Immature natural killer cell (primary cell): ENCODE data around the gene LRP1B. TPM values are rescaled to one million over a fixed set of nuclear protein-coding genes. Genes with fewer than 3 reads are reported as not detected.

ENCODE experiments used
- DNase-seq, 3 donors: peaks; one replicate each; pipeline ENCODE4 v3.0.0; 2022; ENCODE audit warnings: mixed read lengths in 1 of 3
- H3K27ac Mint-ChIP-seq, 6 donors: one replicate each; pipeline ENCODE4 v1.8.0; 2020; ENCODE audit warnings: mixed read lengths in 6 of 6, mild to moderate bottlenecking in 5 of 6, inconsistent platforms in 4 of 6, moderate library complexity in 3 of 6
- H3K27me3 Mint-ChIP-seq, 3 donors: one replicate each; pipeline ENCODE4 v1.8.0; 2020 to 2021; ENCODE audit warnings: low read depth in 3 of 3, mild to moderate bottlenecking in 3 of 3, mixed read lengths in 3 of 3, moderate library complexity in 3 of 3, inconsistent platforms in 1 of 3
- H3K36me3 Mint-ChIP-seq, 3 donors: one replicate each; pipeline ENCODE4 v1.8.0; 2020; ENCODE audit warnings: mixed read lengths in 3 of 3, inconsistent platforms in 2 of 3, mild to moderate bottlenecking in 2 of 3
- H3K4me1 Mint-ChIP-seq, 2 donors: one replicate each; pipeline ENCODE4 v1.8.0; 2020; ENCODE audit warnings: inconsistent platforms in 2 of 2, mild to moderate bottlenecking in 2 of 2, mixed read lengths in 2 of 2, moderate library complexity in 1 of 2
- H3K4me3 Mint-ChIP-seq, 5 donors: one replicate each; pipeline ENCODE4 v1.8.0; 2020; ENCODE audit warnings: mild to moderate bottlenecking in 5 of 5, mixed read lengths in 5 of 5, inconsistent platforms in 3 of 5, moderate library complexity in 3 of 5
- H3K9me3 Mint-ChIP-seq, 6 donors: one replicate each; pipeline ENCODE4 v1.8.0; 2020; ENCODE audit warnings: mild to moderate bottlenecking in 6 of 6, mixed read lengths in 6 of 6, inconsistent platforms in 4 of 6, moderate library complexity in 3 of 6
- polyA plus RNA-seq, 3 donors: library from polyadenylated mRNA; unstranded; fragments of 300-500 nt; fragmentation: Illumina TruSeq; gene quantifications; one replicate each; pipeline ENCODE4 v1.2.3, GENCODE V29; 2021

LRP1B gene
- polyA plus RNA-seq, 3 donors from 2014 or later, result not detected

- H3K4me1 Mint-ChIP-seq, result no peaks in the 10 kb centered on the region
Measured at GRCh38 chr2:140876015-140876414, 1254.8 kb downstream of the LRP1B start.

GRCh38 chr2:140873915-140874531, 1256.8 kb downstream of the LRP1B start:
- Mint-ChIP-seq H3K9me3 (peaks cover 8 to 43% (median 13%) of the 10 kb centered on the region in 6 donors), H3K4me3 (no peak overlapping the region), H3K27ac (no peak overlapping the region), H3K27me3 (peaks cover 0 to 10% (median 0%) of the 10 kb centered on the region in 3 donors), H3K4me1 (no peaks in the 10 kb centered on the region), H3K36me3 (peaks cover 0 to 4% (median 0%) of the 10 kb centered on the region in 3 donors)
- no peak for DNase-seq

More at GRCh38 chr2:140876015-140876414, 1254.8 kb downstream of the LRP1B start:
- Mint-ChIP-seq H3K9me3 (peaks cover 4 to 36% (median 12%) of the 10 kb centered on the region in 6 donors), H3K27ac (no peak overlapping the region), H3K36me3 (no peaks in the 10 kb centered on the region), H3K27me3 (peaks cover 0 to 10% (median 0%) of the 10 kb centered on the region in 3 donors), H3K4me3 (no peak overlapping the region)
- DNase-seq, result no peak

- Mint-ChIP-seq H3K27ac (no peak overlapping the region), H3K4me1 (no peaks in the 10 kb centered on the region), H3K9me3 (peaks cover 10 to 38% (median 12%) of the 10 kb centered on the region in 6 donors)
Measured at GRCh38 chr2:140869925-140870324, 1260.9 kb downstream of the LRP1B start.

GRCh38 chr2:140869107-140869506, 1261.7 kb downstream of the LRP1B start:
- H3K27ac Mint-ChIP-seq, result no peak overlapping the region
- peaks cover 0 to 6% (median 4%) of the 10 kb centered on the region in 3 donors for H3K36me3 Mint-ChIP-seq
- no peak overlapping the region for H3K4me3 Mint-ChIP-seq
- H3K9me3 Mint-ChIP-seq, result peaks cover 9 to 38% (median 12%) of the 10 kb centered on the region in 6 donors
- no peak for DNase-seq
- H3K27me3 Mint-ChIP-seq, result no peaks in the 10 kb centered on the region
- H3K4me1 Mint-ChIP-seq, result no peaks in the 10 kb centered on the region

More at GRCh38 chr2:140869925-140870324, 1260.9 kb downstream of the LRP1B start:
- peaks cover 0 to 2% (median 0%) of the 10 kb centered on the region in 3 donors for H3K27me3 Mint-ChIP-seq
- no peak overlapping the region for H3K4me3 Mint-ChIP-seq
- no peak for DNase-seq
- peaks cover 0 to 6% (median 4%) of the 10 kb centered on the region in 3 donors for H3K36me3 Mint-ChIP-seq

GRCh38 chr2:140865837-140866236, 1265.0 kb downstream of the LRP1B start:
- DNase-seq, result no peak
- Mint-ChIP-seq H3K4me3 (no peak overlapping the region), H3K4me1 (no peaks in the 10 kb centered on the region), H3K27me3 (no peaks in the 10 kb centered on the region), H3K27ac (no peak overlapping the region), H3K9me3 (peaks cover 9 to 54% (median 12%) of the 10 kb centered on the region in 6 donors), H3K36me3 (peaks cover 0 to 6% (median 4%) of the 10 kb centered on the region in 3 donors)

- Mint-ChIP-seq H3K4me1 (no peaks in the 10 kb centered on the region), H3K4me3 (no peak overlapping the region), H3K36me3 (peaks cover 0 to 6% (median 0%) of the 10 kb centered on the region in 3 donors), H3K9me3 (peaks cover 4 to 46% (median 7%) of the 10 kb centered on the region in 6 donors), H3K27me3 (peaks cover 0 to 2% (median 0%) of the 10 kb centered on the region in 3 donors), H3K27ac (no peak overlapping the region)
- DNase-seq, result no peak
Measured at GRCh38 chr2:140863713-140864112, 1267.1 kb downstream of the LRP1B start.

GRCh38 chr2:140862181-140862580, 1268.6 kb downstream of the LRP1B start:
- Mint-ChIP-seq H3K36me3 (peaks cover 0 to 6% (median 0%) of the 10 kb centered on the region in 3 donors), H3K9me3 (peaks cover 5 to 38% (median 9%) of the 10 kb centered on the region in 6 donors), H3K4me3 (no peak overlapping the region), H3K27ac (no peak overlapping the region), H3K4me1 (no peaks in the 10 kb centered on the region), H3K27me3 (peaks cover 0 to 2% (median 0%) of the 10 kb centered on the region in 3 donors)
- DNase-seq, result no peak

- H3K4me1 Mint-ChIP-seq, result no peaks in the 10 kb centered on the region
- H3K4me3 Mint-ChIP-seq, result no peak overlapping the region
- peaks cover 0 to 4% (median 0%) of the 10 kb centered on the region in 3 donors for H3K36me3 Mint-ChIP-seq
- DNase-seq, result no peak
- no peak overlapping the region for H3K27ac Mint-ChIP-seq
- peaks cover 2 to 33% (median 8%) of the 10 kb centered on the region in 6 donors for H3K9me3 Mint-ChIP-seq
- H3K27me3 Mint-ChIP-seq, result peaks cover 0 to 2% (median 0%) of the 10 kb centered on the region in 3 donors
Measured at GRCh38 chr2:140861666-140862065, 1269.2 kb downstream of the LRP1B start.

- H3K36me3 Mint-ChIP-seq, result no peaks in the 10 kb centered on the region
- DNase-seq, result no peak
- H3K4me3 Mint-ChIP-seq, result no peak overlapping the region
- peaks cover 0 to 31% (median 14%) of the 10 kb centered on the region in 6 donors for H3K9me3 Mint-ChIP-seq
- H3K27me3 Mint-ChIP-seq, result no peaks in the 10 kb centered on the region
- no peaks in the 10 kb centered on the region for H3K4me1 Mint-ChIP-seq
- no peak overlapping the region for H3K27ac Mint-ChIP-seq
Measured at GRCh38 chr2:140855471-140855870, 1275.3 kb downstream of the LRP1B start.

- Mint-ChIP-seq H3K27ac (no peak overlapping the region), H3K36me3 (peaks cover 0 to 3% (median 0%) of the 10 kb centered on the region in 3 donors), H3K27me3 (no peaks in the 10 kb centered on the region), H3K4me3 (no peak overlapping the region), H3K9me3 (peaks cover 7 to 46% (median 25%) of the 10 kb centered on the region in 6 donors), H3K4me1 (no peaks in the 10 kb centered on the region)
- DNase-seq, result no peak
Measured at GRCh38 chr2:140851258-140851981, 1279.4 kb downstream of the LRP1B start.

- no peak overlapping the region for H3K4me3 Mint-ChIP-seq
- H3K4me1 Mint-ChIP-seq, result no peaks in the 10 kb centered on the region
- H3K36me3 Mint-ChIP-seq, result peaks cover 0 to 4% (median 4%) of the 10 kb centered on the region in 3 donors
- peaks cover 14 to 43% (median 24%) of the 10 kb centered on the region in 6 donors for H3K9me3 Mint-ChIP-seq
- no peaks in the 10 kb centered on the region for H3K27me3 Mint-ChIP-seq
- DNase-seq, result no peak
- H3K27ac Mint-ChIP-seq, result no peak overlapping the region
Measured at GRCh38 chr2:140843186-140843585, 1287.6 kb downstream of the LRP1B start.

- peaks cover 12 to 40% (median 22%) of the 10 kb centered on the region in 6 donors for H3K9me3 Mint-ChIP-seq
- no peaks in the 10 kb centered on the region for H3K27me3 Mint-ChIP-seq
- H3K36me3 Mint-ChIP-seq, result peaks cover 0 to 4% (median 4%) of the 10 kb centered on the region in 3 donors
- no peaks in the 10 kb centered on the region for H3K4me1 Mint-ChIP-seq
- no peak overlapping the region for H3K27ac Mint-ChIP-seq
- H3K4me3 Mint-ChIP-seq, result no peak overlapping the region
- DNase-seq, result no peak
Measured at GRCh38 chr2:140842110-140842509, 1288.7 kb downstream of the LRP1B start.

- no peak overlapping the region for H3K27ac Mint-ChIP-seq
- H3K27me3 Mint-ChIP-seq, result no peaks in the 10 kb centered on the region
- no peaks in the 10 kb centered on the region for H3K4me1 Mint-ChIP-seq
- H3K9me3 Mint-ChIP-seq, result peaks cover 13 to 37% (median 20%) of the 10 kb centered on the region in 6 donors
- no peak overlapping the region for H3K4me3 Mint-ChIP-seq
- no peak for DNase-seq
- peaks cover 0 to 4% (median 4%) of the 10 kb centered on the region in 3 donors for H3K36me3 Mint-ChIP-seq
Measured at GRCh38 chr2:140841141-140841540, 1289.7 kb downstream of the LRP1B start.

GRCh38 chr2:140836826-140837225, 1294.0 kb downstream of the LRP1B start:
- H3K4me3 Mint-ChIP-seq, result no peak overlapping the region
- H3K36me3 Mint-ChIP-seq, result no peaks in the 10 kb centered on the region
- no peak overlapping the region for H3K27ac Mint-ChIP-seq

More at GRCh38 chr2:140836826-140837225, 1294.0 kb downstream of the LRP1B start:
- H3K27me3 Mint-ChIP-seq, result no peaks in the 10 kb centered on the region
- no peak for DNase-seq
- H3K9me3 Mint-ChIP-seq, result peaks cover 4 to 19% (median 12%) of the 10 kb centered on the region in 6 donors
- no peaks in the 10 kb centered on the region for H3K4me1 Mint-ChIP-seq
